Muscle layer of colon (tissue), 2 donors: ENCODE measurements around the gene FANCM.
"Not testable (repeated sequence)": the region's sequence is repeated elsewhere in the genome, so short reads cannot be mapped to it uniquely, and the experiment has no call there.

Experiments
- H3K27ac ChIP-seq: one replicate; pipeline ENCODE4 v1.7.0; 2013; ENCODE audit warnings: low read depth, mild to moderate bottlenecking, low read length, moderate library complexity
- H3K27me3 ChIP-seq, 2 donors: one replicate each; pipeline ENCODE4 v1.7.0; 2013; ENCODE audit warnings: low read length in 2 of 2, mild to moderate bottlenecking in 2 of 2; ENCODE audit not compliant: insufficient read depth in 2 of 2, control insufficient read depth in 1 of 2
- H3K36me3 ChIP-seq: one replicate; pipeline ENCODE4 v1.7.0; 2013; ENCODE audit warnings: mild to moderate bottlenecking, low read length; ENCODE audit not compliant: insufficient read depth
- H3K4me1 ChIP-seq: one replicate; pipeline ENCODE4 v1.7.0; 2013; ENCODE audit warnings: mild to moderate bottlenecking, low read length; ENCODE audit not compliant: insufficient read depth
- H3K4me3 ChIP-seq, 2 donors: one replicate each; pipeline ENCODE4 v1.7.0; 2013; ENCODE audit warnings: low read length in 2 of 2, low read depth in 1 of 2, mild to moderate bottlenecking in 1 of 2, moderate library complexity in 1 of 2
- H3K9ac ChIP-seq: one replicate; pipeline ENCODE4 v1.7.0; 2013; ENCODE audit warnings: low read length
- H3K9me3 ChIP-seq: one replicate; pipeline ENCODE4 v1.7.0; 2013; ENCODE audit warnings: mild to moderate bottlenecking, low read length
- donor health status: abdominal sarcoma.
- donor health status: Adenocarcinoma of cecum.

The FANCM gene

GRCh38 chr14:45120096-45120495, 15.6 kb upstream of the FANCM start:
- no peak overlapping the region for H3K27ac ChIP-seq
- peaks cover 39% of the 10 kb centered on the region for H3K36me3 ChIP-seq
- H3K4me1 ChIP-seq = no peaks in the 10 kb centered on the region
- no peak overlapping the region for H3K9ac ChIP-seq
- no peak overlapping the region for H3K4me3 ChIP-seq
- no peaks in the 10 kb centered on the region for H3K9me3 ChIP-seq
- no peaks in the 10 kb centered on the region for H3K27me3 ChIP-seq

DNA sequence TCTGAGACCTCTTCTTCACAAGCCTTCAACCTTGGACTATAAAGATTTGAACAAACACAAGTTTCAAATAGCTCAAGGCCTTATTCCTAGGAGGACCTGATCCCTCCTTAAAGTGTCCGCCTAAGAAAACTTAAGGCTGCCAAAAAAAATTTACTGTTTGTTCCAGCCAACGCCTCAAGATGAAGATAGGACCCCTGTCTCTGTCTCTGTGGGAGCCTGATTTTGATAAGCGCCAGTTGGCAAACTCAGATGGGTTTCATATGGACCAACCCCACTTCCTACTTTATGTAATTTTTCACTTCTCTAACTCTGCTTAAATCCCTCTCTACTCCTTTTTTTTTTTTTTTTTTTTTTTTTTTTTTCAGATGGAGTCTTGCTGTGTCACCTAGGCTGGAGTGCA, 12.5 kb upstream of the FANCM start:
- no peaks in the 10 kb centered on the region for H3K27me3 ChIP-seq
- H3K36me3 ChIP-seq = peaks cover 28% of the 10 kb centered on the region
- H3K9ac ChIP-seq = no peak overlapping the region
- H3K9me3 ChIP-seq = no peaks in the 10 kb centered on the region
- no peak overlapping the region for H3K27ac ChIP-seq
- no peaks in the 10 kb centered on the region for H3K4me1 ChIP-seq
- no peak overlapping the region for H3K4me3 ChIP-seq

DNA sequence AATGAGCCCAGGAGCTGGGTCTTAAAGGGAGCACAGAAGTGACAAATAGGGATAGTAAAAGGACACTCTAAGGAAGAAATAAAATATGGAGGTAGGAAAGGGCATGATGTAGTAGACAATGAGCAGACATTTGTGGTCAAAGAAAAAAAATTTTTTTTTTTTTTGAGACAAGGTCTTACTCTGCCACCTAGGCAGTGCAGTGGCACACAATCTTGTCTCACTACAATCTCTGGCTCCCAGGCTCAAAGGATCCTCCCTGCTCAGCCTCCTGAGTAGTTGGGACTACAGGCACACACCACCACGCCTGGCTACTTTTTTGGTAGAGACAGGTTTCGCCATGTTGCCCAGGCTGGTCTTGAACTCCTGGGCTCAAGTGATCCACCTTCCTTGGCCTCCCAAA, 10.0 kb upstream of the FANCM start:
- H3K9me3 ChIP-seq = no peaks in the 10 kb centered on the region
- peaks cover 24% of the 10 kb centered on the region for H3K36me3 ChIP-seq
- H3K4me3 ChIP-seq = no peak overlapping the region
- H3K9ac ChIP-seq = no peak overlapping the region
- no peaks in the 10 kb centered on the region for H3K27me3 ChIP-seq
- no peak overlapping the region for H3K27ac ChIP-seq
- peaks cover 3% of the 10 kb centered on the region for H3K4me1 ChIP-seq

DNA sequence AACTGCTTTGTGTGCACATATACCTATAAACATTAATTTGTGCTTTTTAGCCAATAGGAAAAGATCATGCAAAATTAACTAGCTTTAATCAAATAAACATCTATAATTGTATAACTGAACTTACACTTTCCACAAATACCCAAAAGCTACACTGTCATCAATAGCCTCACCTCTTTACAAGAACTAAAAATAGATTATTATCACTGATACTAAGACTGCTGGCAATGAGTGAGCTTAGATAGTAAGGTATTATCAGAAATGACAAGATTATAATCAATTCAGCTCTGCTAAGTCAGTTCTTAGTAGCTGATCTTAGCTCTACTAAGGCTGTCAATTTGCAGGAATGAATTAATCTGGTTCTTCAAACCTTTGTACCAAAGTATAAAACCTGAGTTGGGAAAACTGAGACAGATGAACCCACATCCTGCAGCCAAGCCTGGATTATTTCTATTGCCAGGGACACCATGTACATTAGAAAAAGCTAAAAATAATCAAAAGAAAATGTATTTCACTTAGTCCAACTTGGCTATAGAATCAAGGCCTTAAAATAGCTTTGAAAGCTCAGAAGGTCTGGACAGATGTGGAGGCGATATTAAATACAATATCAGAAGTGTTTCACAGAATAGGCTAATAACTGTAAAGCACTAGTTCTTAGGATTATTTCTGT, 6.6 kb upstream of the FANCM start:
- Histone ChIP-seq H3K9me3 (no peaks in the 10 kb centered on the region), H3K36me3 (peaks cover 18% of the 10 kb centered on the region), H3K27me3 (no peaks in the 10 kb centered on the region), H3K4me3 (no peak overlapping the region), H3K4me1 (peaks cover 3% of the 10 kb centered on the region), H3K27ac (no peak overlapping the region), H3K9ac (no peak overlapping the region)

DNA sequence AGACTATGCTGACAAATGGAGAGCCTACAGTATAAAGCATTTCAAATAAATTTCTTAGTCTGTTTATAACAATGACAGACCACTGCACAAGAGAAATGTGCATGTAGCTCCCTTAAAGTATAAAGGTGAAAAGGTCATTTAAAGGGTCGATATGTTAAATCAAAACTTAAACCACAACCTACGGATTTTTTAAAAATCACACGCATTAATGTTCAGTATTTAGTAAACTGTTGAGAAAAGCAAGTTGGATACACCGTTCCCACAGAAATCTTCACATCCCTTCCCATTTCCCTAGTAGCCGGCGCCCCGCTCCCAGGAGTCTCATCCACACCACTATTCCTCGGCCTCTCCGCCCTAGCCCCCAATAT, 2.1 kb upstream of the FANCM start:
- H3K36me3 ChIP-seq = peaks cover 6% of the 10 kb centered on the region
- H3K9me3 ChIP-seq = no peaks in the 10 kb centered on the region
- peak overlapping the region; percentile 66 to 83 for H3K4me3 ChIP-seq
- peak overlapping the region; percentile 92 for H3K9ac ChIP-seq
- peaks cover 15% of the 10 kb centered on the region for H3K4me1 ChIP-seq
- peak overlapping the region; percentile 90 for H3K27ac ChIP-seq
- no peaks in the 10 kb centered on the region for H3K27me3 ChIP-seq

GRCh38 chr14:45134051-45134958, 1.4 kb upstream of the FANCM start, which contains the start of gene FKBP3:
Gene FKBP3, minus strand, starts transcription at chr14:45134481. Its CDS starts 25 bp downstream, at chr14:45134456.
- H3K27ac ChIP-seq = peak within 1 kb of the TSS; percentile 90
- H3K27me3 ChIP-seq = no peaks in the 10 kb centered on the region
- peak within 1 kb of the TSS; percentile 92 for H3K9ac ChIP-seq
- peak within 1 kb of the TSS; percentile 66 to 83 for H3K4me3 ChIP-seq
- peaks cover 1% of the 10 kb centered on the region for H3K36me3 ChIP-seq
- peaks cover 15% of the 10 kb centered on the region for H3K4me1 ChIP-seq
- no peaks in the 10 kb centered on the region for H3K9me3 ChIP-seq

GRCh38 chr14:45135156-45135555, 574 bp upstream of the FANCM start:
- peak overlapping the region; percentile 66 to 83 for H3K4me3 ChIP-seq
- peak overlapping the region; percentile 45 for H3K9ac ChIP-seq
- no peaks in the 10 kb centered on the region for H3K9me3 ChIP-seq
- peak overlapping the region; percentile 90 for H3K27ac ChIP-seq
- no peaks in the 10 kb centered on the region for H3K27me3 ChIP-seq
- no peaks in the 10 kb centered on the region for H3K36me3 ChIP-seq
- peaks cover 15% of the 10 kb centered on the region for H3K4me1 ChIP-seq

DNA sequence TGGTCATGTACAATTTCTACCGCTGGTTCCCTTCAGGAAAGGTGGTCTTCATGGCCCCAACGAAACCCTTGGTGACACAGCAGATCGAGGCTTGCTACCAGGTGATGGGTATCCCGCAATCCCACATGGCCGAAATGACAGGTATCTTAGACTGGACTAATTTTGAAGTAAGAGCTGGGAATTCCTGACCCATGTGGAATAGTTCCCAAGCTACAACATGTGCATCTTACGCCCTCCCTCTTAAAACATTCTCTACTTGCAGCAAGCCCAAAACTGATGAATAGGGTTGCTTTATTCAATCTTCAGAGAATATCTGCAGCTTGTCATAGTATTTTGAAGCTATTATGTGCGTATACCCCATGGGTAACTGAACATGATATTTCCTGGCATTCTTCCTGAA, 669 bp downstream of the FANCM start:
- H3K4me3 ChIP-seq = peak overlapping the region; percentile 83
- H3K4me1 ChIP-seq = peaks cover 12% of the 10 kb centered on the region
- H3K27ac ChIP-seq = peak overlapping the region; percentile 70
- H3K27me3 ChIP-seq = no peaks in the 10 kb centered on the region
- H3K9ac ChIP-seq = peak overlapping the region; percentile 32
- H3K9me3 ChIP-seq = no peaks in the 10 kb centered on the region
- no peaks in the 10 kb centered on the region for H3K36me3 ChIP-seq

- Histone ChIP-seq H3K4me1 (peaks cover 12% of the 10 kb centered on the region), H3K27ac (no peak overlapping the region), H3K27me3 (no peaks in the 10 kb centered on the region), H3K4me3 (no peak overlapping the region), H3K9ac (no peak overlapping the region), H3K9me3 (no peaks in the 10 kb centered on the region), H3K36me3 (no peaks in the 10 kb centered on the region)
Observed at GRCh38 chr14:45140661-45141187, 5.0 kb downstream of the FANCM start.

- not testable (repeated sequence) for H3K9me3 ChIP-seq, H3K27me3 ChIP-seq, H3K4me1 ChIP-seq, H3K9ac ChIP-seq, H3K36me3 ChIP-seq, H3K27ac ChIP-seq, H3K4me3 ChIP-seq
Observed at GRCh38 chr14:45142083-45142482, 6.4 kb downstream of the FANCM start.

- Histone ChIP-seq H3K36me3 (no peaks in the 10 kb centered on the region), H3K27me3 (no peaks in the 10 kb centered on the region), H3K27ac (no peak overlapping the region), H3K9ac (no peak overlapping the region), H3K4me1 (no peaks in the 10 kb centered on the region), H3K9me3 (no peaks in the 10 kb centered on the region), H3K4me3 (no peak overlapping the region)
Observed at GRCh38 chr14:45144658-45145057, 8.9 kb downstream of the FANCM start.
